Nephron (organoid): ENCODE measurements around the gene TEC.
A peak's percentile ranks its signal among the peaks of the same experiment; 100 is the strongest.

ENCODE experiments used
- H3K27ac Mint-ChIP-seq, 3 experiments: 2 replicates each; pipeline ENCODE4 v1.8.0; 2020; ENCODE audit warnings: mixed read lengths in 3 of 3, mild to moderate bottlenecking in 2 of 3, moderate library complexity in 1 of 3
- H3K27me3 Mint-ChIP-seq: 2 replicates; pipeline ENCODE4 v1.8.0; 2021; ENCODE audit warnings: low read depth, mild to moderate bottlenecking, moderate library complexity, mixed read lengths
- H3K36me3 Mint-ChIP-seq: 2 replicates; pipeline ENCODE4 v1.8.0; 2020; ENCODE audit warnings: low read depth, mixed read lengths
- H3K4me1 Mint-ChIP-seq: 2 replicates; pipeline ENCODE4 v1.8.0; 2020; ENCODE audit warnings: mixed read lengths
- H3K4me3 Mint-ChIP-seq, 3 experiments: 2 replicates each; pipeline ENCODE4 v1.8.0; 2020; ENCODE audit warnings: mild to moderate bottlenecking in 3 of 3, mixed read lengths in 3 of 3, moderate library complexity in 2 of 3
- H3K9me3 Mint-ChIP-seq: 2 replicates; pipeline ENCODE4 v1.8.0; 2020; ENCODE audit warnings: mixed read lengths
- TF ChIP-seq, protein P1 (sequence below), 3 experiments: fragments of 200-600 bp; sonication (generic); IDR thresholded peaks; one replicate each; pipeline ENCODE4 v1.5.0; 2021; ENCODE audit warnings: antibody characterized with exemption in 3 of 3; ENCODE audit not compliant: unreplicated experiment in 3 of 3

The TEC gene

DNA sequence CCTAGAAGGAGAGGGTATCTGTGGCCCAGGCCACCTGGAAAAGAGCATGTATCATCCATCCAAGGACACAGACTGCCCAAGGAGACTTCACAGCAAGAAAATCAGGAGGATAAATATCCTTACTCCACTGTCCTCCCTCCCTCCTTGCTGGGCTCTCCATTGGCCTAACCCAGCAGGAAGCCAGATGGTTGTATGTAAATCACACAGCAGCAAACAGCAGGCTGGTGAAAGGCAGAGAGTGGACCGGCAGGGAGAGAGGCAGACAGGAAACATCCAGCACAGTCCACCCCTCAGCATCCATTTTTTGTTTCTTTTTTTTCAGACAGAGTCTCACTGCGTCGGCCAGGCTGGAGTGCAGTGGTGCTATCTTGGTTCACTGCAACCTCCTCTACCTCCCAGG lies 153.1 kb downstream of the TEC start:
- H3K36me3 Mint-ChIP-seq = no peaks in the 10 kb centered on the region
- TF ChIP-seq, protein P1, sequence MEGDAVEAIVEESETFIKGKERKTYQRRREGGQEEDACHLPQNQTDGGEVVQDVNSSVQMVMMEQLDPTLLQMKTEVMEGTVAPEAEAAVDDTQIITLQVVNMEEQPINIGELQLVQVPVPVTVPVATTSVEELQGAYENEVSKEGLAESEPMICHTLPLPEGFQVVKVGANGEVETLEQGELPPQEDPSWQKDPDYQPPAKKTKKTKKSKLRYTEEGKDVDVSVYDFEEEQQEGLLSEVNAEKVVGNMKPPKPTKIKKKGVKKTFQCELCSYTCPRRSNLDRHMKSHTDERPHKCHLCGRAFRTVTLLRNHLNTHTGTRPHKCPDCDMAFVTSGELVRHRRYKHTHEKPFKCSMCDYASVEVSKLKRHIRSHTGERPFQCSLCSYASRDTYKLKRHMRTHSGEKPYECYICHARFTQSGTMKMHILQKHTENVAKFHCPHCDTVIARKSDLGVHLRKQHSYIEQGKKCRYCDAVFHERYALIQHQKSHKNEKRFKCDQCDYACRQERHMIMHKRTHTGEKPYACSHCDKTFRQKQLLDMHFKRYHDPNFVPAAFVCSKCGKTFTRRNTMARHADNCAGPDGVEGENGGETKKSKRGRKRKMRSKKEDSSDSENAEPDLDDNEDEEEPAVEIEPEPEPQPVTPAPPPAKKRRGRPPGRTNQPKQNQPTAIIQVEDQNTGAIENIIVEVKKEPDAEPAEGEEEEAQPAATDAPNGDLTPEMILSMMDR (IDR thresholded peaks at IDR 0.05; ENCODE audit: unreplicated experiment in 3 of 3) = no peak
- H3K4me3 Mint-ChIP-seq = no peak overlapping the region
- H3K27ac Mint-ChIP-seq = no peak overlapping the region
- no peaks in the 10 kb centered on the region for H3K27me3 Mint-ChIP-seq
- H3K4me1 Mint-ChIP-seq = no peaks in the 10 kb centered on the region
- no peaks in the 10 kb centered on the region for H3K9me3 Mint-ChIP-seq

DNA sequence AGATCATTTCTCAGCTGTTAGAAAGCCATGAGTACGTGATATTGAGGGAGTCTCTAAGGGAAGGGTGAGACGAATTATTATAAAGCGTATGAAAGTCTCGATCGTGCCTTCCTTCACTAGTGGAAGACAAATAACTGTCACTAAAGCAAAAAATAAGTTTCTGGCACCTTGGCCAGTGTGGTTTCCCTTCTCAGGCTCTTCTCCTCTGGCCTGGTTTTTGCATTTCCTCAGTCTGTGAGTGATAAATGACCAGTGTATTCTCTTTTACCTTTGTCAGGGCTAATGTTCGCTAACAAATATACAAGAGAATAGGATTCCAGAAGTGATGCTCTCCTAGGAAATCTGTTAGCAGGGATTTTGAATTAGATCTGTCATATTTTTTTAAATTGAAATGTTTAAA lies 155.2 kb downstream of the TEC start:
- H3K27ac Mint-ChIP-seq = no peak overlapping the region
- TF ChIP-seq, protein P1 (IDR thresholded peaks at IDR 0.05; ENCODE audit: unreplicated experiment in 3 of 3) = no peak
- no peaks in the 10 kb centered on the region for H3K27me3 Mint-ChIP-seq
- no peaks in the 10 kb centered on the region for H3K9me3 Mint-ChIP-seq
- H3K4me3 Mint-ChIP-seq = no peak overlapping the region
- H3K36me3 Mint-ChIP-seq = no peaks in the 10 kb centered on the region
- H3K4me1 Mint-ChIP-seq = no peaks in the 10 kb centered on the region

DNA sequence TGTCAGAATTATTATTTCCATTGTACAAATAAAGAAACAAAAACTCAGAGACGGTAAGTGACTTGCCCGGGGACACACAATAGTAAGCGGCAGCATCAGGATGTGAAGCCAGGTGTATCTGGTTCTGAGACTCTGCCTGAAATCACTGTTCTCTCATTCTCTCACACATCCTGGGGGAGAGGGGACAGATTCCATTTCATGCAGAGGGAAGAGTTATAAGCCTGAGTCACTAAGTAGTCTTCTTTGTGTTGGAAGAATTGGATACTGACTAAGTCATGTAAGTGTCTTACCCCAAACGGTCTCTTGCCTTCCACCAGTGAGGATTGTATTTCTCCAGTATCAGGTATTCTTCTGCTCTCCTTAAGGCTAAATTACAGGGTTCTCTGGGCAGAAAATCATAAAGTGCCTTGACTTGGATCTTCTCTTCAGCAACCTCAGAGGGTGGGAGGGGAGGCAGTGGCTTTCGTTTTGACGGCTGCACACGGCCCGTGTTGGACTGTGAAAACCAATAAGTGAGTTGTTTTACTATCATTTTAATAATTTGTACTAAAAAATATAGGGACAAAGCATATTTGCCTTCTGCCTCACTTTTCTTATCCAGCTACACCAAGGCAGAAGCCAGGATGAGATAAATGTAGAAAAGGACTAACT lies 157.5 kb downstream of the TEC start:
- Mint-ChIP-seq H3K27me3 (no peaks in the 10 kb centered on the region), H3K9me3 (no peaks in the 10 kb centered on the region), H3K36me3 (no peaks in the 10 kb centered on the region), H3K4me1 (no peaks in the 10 kb centered on the region), H3K4me3 (no peak overlapping the region), H3K27ac (no peak overlapping the region)
- TF ChIP-seq, protein P1 (IDR thresholded peaks at IDR 0.05; ENCODE audit: unreplicated experiment in 3 of 3) = no peak

DNA sequence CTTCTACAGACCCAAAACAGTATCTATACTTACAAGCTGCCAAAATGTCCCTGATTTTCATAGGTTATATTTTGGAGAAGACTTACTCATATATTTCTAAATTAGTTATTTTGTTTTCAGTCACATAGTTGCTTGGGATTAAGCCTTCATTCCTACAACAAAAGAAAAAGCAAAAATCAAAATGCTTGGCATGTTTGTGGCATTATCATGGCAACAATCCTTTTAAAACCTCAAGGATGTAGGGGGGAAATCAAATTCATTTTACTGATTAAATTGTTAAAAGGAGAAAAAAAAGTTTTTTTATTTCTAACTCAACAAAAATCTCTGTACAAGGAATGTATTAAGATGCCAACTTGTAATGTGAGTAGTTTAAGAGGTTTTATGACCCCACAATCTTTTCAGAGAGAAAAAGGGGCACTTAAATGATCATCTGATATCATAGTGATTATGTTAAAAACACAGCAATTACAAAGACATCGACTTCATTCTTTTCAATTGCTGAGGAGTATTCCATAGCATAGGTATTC lies 159.1 kb downstream of the TEC start:
- H3K27me3 Mint-ChIP-seq = no peaks in the 10 kb centered on the region
- H3K4me3 Mint-ChIP-seq = no peak overlapping the region
- TF ChIP-seq, protein P1 (IDR thresholded peaks at IDR 0.05; ENCODE audit: unreplicated experiment in 3 of 3) = no peak
- no peaks in the 10 kb centered on the region for H3K4me1 Mint-ChIP-seq
- H3K9me3 Mint-ChIP-seq = no peaks in the 10 kb centered on the region
- no peaks in the 10 kb centered on the region for H3K36me3 Mint-ChIP-seq
- no peak overlapping the region for H3K27ac Mint-ChIP-seq

DNA sequence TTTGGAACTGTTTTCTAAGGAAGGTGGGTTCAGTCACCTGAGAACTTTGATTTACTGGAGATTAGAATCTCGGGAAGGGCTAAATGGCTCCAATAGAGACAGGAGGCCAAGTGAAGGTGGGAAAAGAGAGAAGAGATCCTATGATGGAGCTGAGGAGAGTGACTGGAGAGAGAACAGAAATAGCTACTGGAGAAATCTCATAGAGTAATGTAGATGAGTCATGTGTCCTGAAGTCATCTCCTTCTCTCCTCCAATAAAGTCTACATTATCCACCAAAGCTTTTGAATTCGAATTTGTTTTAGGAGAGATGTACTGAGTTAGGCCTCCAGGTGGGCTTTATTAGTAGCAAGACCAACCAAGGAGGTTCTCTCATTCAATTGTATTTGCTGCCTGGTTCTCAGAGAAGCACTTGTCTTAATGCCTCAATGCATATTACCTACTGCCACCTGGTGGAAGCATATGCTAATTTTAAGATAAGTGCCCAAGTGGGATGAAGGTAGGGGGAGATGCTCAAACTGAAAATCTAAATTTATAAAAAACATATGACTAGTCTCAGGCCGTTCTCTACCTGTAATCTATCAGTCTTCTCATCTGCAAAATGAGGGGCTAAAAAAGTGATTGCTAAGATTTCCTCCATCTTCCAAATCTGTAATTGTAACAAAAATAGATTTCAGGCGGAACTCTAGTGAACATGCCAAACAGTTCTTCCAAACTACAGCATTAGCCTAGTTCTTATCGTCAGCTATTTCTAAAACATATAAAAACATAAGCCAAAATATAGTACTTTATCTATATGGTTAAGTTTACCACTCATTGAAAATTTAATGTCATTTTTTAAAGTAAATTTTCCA lies 160.0 kb downstream of the TEC start:
- Mint-ChIP-seq H3K27me3 (no peaks in the 10 kb centered on the region), H3K9me3 (no peaks in the 10 kb centered on the region), H3K4me1 (no peaks in the 10 kb centered on the region), H3K36me3 (no peaks in the 10 kb centered on the region), H3K27ac (no peak overlapping the region), H3K4me3 (no peak overlapping the region)
- TF ChIP-seq, protein P1 (IDR thresholded peaks at IDR 0.05; ENCODE audit: unreplicated experiment in 3 of 3) = peak; percentile 52 to 55 (median 54)
